ENCODE measurements around the gene ESYT2.

ESYT2 gene

DNA sequence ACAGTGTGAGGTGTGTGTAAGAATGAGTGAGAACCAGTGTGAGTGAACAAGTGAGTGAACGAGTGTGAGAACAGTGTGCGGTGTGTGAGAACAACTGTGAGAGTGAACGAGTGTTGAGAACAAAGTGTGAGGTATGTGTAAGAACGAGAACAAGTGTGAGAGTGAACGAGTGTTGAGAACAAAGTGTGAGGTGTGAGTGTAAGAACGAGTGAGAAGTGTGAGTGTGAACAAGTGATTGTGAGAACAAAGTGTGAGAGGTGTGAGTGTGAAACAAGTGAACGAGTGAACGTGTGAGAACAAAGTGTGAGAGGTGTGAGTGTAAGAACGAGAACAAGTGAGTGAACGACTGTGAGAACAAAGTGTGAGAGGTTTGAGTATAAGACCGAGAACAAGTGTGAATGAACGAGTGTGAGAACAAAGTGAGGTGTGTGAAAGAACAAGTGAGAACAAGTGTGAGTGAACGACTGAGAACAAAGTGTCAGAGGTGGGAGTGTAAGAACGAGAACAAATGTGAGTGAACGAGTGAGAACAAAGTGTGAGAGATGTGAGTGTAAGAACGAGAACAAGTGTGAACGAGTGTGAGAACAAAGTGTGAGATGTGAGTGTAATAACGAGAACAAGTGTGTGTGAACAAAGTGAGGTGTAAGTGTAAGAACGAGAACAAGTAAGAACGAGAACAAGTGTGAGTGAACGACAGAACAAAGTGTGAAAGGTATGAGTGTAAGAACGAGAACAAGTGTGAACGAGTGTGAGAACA lies 47.9 kb downstream of the ESYT2 start:
- Histone ChIP-seq H3K36me3 (replicated peaks; ENCODE audit: insufficient read depth, low read length) (peaks cover 7% of the 10 kb centered on the region; the same call in 1 of the 2 replicates), H3K79me2 (ENCODE audit: low read length) (no peaks in the 10 kb centered on the region), H4K20me1 (ENCODE audit: insufficient read depth, low read length) (no peaks in the 10 kb centered on the region), H3K4me1 (ENCODE audit: low read length) (no peaks in the 10 kb centered on the region), H2AFZ (ENCODE audit: low read length) (no peak overlapping the region), H3K9me2 (replicated peaks; ENCODE audit: insufficient read depth, low read length) (no peaks in the 10 kb centered on the region), H3K9me3 (replicated peaks; ENCODE audit: insufficient read depth, low read length) (no peaks in the 10 kb centered on the region), H3K4me2 (ENCODE audit: low read depth, low read length) (no peak overlapping the region), H3K9ac (ENCODE audit: low read length) (no peak overlapping the region), H3K27me3 (replicated peaks; ENCODE audit: insufficient read depth, low read length) (no peaks in the 10 kb centered on the region), H3K27ac (ENCODE audit: low read length) (no peak overlapping the region), H3F3A (ENCODE audit: insufficient read depth, low read length) (no peaks in the 10 kb centered on the region), H3K4me3 (ENCODE audit: low read length) (no peak overlapping the region)
- DNase-seq, result no peak
- TF ChIP-seq EZH2 (optimal IDR thresholded peaks at IDR 0.05; ENCODE audit: low read depth, low read length) (no peak), EZH2phosphoT487 (IDR thresholded peaks at IDR 0.05; ENCODE audit: low read length) (no peak)
- TF ChIP-seq, protein P1, sequence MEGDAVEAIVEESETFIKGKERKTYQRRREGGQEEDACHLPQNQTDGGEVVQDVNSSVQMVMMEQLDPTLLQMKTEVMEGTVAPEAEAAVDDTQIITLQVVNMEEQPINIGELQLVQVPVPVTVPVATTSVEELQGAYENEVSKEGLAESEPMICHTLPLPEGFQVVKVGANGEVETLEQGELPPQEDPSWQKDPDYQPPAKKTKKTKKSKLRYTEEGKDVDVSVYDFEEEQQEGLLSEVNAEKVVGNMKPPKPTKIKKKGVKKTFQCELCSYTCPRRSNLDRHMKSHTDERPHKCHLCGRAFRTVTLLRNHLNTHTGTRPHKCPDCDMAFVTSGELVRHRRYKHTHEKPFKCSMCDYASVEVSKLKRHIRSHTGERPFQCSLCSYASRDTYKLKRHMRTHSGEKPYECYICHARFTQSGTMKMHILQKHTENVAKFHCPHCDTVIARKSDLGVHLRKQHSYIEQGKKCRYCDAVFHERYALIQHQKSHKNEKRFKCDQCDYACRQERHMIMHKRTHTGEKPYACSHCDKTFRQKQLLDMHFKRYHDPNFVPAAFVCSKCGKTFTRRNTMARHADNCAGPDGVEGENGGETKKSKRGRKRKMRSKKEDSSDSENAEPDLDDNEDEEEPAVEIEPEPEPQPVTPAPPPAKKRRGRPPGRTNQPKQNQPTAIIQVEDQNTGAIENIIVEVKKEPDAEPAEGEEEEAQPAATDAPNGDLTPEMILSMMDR (IDR thresholded peaks at IDR 0.05; ENCODE audit: low read length), result no peak

DNA sequence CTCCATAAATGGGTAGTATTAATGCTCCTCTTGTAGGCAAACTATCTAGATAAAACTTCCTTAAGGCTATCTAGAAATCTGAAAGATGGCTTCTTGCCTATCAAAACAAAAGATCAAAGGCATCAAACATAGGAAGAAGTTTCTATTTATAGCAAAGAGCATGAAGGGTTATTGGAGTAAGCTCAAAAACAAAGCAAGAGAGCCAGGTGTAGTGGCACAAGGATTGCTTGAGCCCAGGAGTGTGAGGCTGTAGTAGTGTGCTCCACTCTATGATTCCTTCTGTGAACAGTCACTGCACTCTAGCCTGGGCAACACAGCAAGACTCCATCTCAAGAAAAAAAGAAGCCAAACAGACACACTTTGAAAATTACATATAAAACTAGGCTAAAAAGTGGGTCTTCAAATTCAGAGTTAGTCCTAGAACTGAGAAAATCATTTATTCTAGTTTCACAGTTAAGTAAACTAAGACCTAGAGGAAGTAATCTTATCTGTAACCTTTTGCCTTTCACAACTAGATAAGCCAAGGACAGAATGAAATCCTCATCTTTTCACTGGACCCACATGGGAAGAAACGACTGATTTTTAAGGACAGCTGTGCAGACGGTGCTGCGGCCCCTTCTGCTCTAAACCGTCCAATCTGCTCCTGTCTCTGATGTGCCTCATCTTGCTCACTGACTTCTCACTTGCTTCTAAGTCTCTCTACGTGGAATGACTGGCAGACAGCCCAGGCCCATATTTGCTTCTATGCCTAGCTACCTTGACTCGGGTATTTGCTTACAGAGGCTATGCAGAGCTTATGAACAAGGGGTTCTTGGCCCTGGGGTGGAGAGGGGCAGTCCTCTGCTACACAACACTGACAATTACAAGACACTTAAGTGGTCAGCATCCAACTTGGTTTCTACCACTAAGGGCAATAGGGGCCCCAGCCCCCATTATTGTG lies 50.0 kb downstream of the ESYT2 start:
- Histone ChIP-seq H2AFZ (ENCODE audit: low read length) (no peak overlapping the region), H3F3A (ENCODE audit: insufficient read depth, low read length) (no peaks in the 10 kb centered on the region), H4K20me1 (ENCODE audit: insufficient read depth, low read length) (no peaks in the 10 kb centered on the region), H3K4me3 (ENCODE audit: low read length) (no peak overlapping the region), H3K27ac (ENCODE audit: low read length) (no peak overlapping the region), H3K9ac (ENCODE audit: low read length) (no peak overlapping the region), H3K4me2 (ENCODE audit: low read depth, low read length) (no peak overlapping the region), H3K9me2 (replicated peaks; ENCODE audit: insufficient read depth, low read length) (no peaks in the 10 kb centered on the region), H3K4me1 (ENCODE audit: low read length) (no peaks in the 10 kb centered on the region), H3K9me3 (replicated peaks; ENCODE audit: insufficient read depth, low read length) (no peaks in the 10 kb centered on the region), H3K79me2 (ENCODE audit: low read length) (no peaks in the 10 kb centered on the region), H3K27me3 (replicated peaks; ENCODE audit: insufficient read depth, low read length) (no peaks in the 10 kb centered on the region), H3K36me3 (replicated peaks; ENCODE audit: insufficient read depth, low read length) (peaks cover 7% of the 10 kb centered on the region; the same call in 1 of the 2 replicates)
- TF ChIP-seq EZH2 (optimal IDR thresholded peaks at IDR 0.05; ENCODE audit: low read depth, low read length) (no peak), EZH2phosphoT487 (IDR thresholded peaks at IDR 0.05; ENCODE audit: low read length) (no peak)
- TF ChIP-seq, protein P1 (IDR thresholded peaks at IDR 0.05; ENCODE audit: low read length), result no peak
- DNase-seq, result no peak

DNA sequence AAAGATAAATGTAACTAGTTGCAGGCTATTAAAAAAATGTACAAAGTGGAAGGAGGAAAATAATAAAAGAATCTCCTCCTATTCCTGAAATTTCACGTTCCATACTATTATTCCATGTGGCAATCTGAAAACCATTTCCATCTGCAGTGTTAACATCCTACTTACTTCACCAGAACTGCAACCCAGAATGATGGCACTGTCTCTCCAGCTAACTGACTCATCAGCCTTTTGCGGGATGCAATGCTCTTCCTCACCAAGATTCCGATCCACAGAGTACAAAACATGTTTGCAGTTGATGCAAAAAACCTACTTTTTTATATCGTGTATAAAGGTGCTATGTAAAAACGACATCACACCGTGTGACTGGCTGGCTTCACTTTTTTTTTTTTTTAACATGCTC lies 50.8 kb downstream of the ESYT2 start:
- Histone ChIP-seq H3K9ac (ENCODE audit: low read length) (no peak overlapping the region), H3F3A (ENCODE audit: insufficient read depth, low read length) (no peaks in the 10 kb centered on the region), H2AFZ (ENCODE audit: low read length) (no peak overlapping the region), H3K4me1 (ENCODE audit: low read length) (no peaks in the 10 kb centered on the region), H3K4me3 (ENCODE audit: low read length) (no peak overlapping the region), H3K36me3 (replicated peaks; ENCODE audit: insufficient read depth, low read length) (peaks cover 7% of the 10 kb centered on the region; the same call in 1 of the 2 replicates), H4K20me1 (ENCODE audit: insufficient read depth, low read length) (no peaks in the 10 kb centered on the region), H3K9me2 (replicated peaks; ENCODE audit: insufficient read depth, low read length) (no peaks in the 10 kb centered on the region), H3K79me2 (ENCODE audit: low read length) (no peaks in the 10 kb centered on the region), H3K27ac (ENCODE audit: low read length) (no peak overlapping the region), H3K4me2 (ENCODE audit: low read depth, low read length) (no peak overlapping the region), H3K9me3 (replicated peaks; ENCODE audit: insufficient read depth, low read length) (no peaks in the 10 kb centered on the region), H3K27me3 (replicated peaks; ENCODE audit: insufficient read depth, low read length) (no peaks in the 10 kb centered on the region)
- TF ChIP-seq EZH2phosphoT487 (IDR thresholded peaks at IDR 0.05; ENCODE audit: low read length) (no peak), EZH2 (optimal IDR thresholded peaks at IDR 0.05; ENCODE audit: low read depth, low read length) (no peak)
- TF ChIP-seq, protein P1 (IDR thresholded peaks at IDR 0.05; ENCODE audit: low read length), result no peak
- DNase-seq, result no peak
